ENCODE data around the gene APOA4.
A peak's percentile ranks its signal among the peaks of the same experiment; 100 is the strongest.

APOA4 gene

DNA sequence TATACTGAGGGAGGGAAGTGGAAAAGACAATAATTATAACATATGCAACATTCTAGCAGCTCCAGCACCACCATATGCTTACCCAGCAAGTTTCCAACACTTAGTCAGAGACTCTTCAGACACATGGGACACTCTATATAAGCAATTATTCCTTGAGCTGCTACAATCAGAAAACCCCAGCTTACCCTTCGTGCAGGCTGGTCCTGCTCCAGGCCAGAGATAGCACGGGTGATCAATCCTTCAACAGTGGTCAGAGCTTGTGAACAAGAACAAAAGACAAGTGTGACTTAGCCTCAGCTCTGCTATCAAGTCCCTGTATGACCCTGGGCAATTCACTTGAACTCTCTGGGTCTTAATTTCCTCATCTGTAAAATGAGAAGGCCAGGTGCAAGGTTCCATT is 36.8 kb downstream of the APOA4 start:
- Histone ChIP-seq H3K27ac (ENCODE audit: low read length) (no peak overlapping the region), H3K4me3 (ENCODE audit: low read length) (no peak overlapping the region), H3K4me1 (ENCODE audit: control insufficient read depth, insufficient read depth, low read length) (peaks cover 2% of the 10 kb centered on the region), H3K27me3 (ENCODE audit: control insufficient read depth, insufficient read depth, low read length) (no peaks in the 10 kb centered on the region), H3K36me3 (ENCODE audit: control insufficient read depth, insufficient read depth, low read length) (peaks cover 29% of the 10 kb centered on the region), H3K9me3 (ENCODE audit: control insufficient read depth, insufficient read depth, low read length) (no peaks in the 10 kb centered on the region)
- WGBS (ENCODE audit: insufficient coverage, insufficient read length): no CpG with 5 or more reads among the region's 2 CpGs
- DNase-seq (ENCODE audit: low read depth, low spot score): no peak

DNA sequence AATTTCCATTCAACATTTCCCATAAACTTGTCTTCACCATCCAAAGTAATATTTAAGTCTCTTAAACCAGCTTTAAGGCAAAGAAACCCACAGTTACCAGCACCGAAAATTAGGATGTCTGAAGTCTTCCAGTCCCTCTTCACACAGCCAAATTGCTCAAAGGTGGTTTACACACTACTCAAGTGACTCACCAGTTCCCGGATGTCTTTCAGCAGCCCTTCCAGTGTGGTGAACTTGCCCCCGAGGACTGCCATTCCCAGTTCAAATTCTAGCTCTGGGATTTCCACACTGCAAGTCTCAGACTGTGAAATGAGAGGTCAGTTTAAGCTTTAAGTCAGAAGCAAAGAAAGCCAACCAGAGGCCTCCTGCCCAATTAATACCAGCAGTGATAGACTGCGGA is 40.4 kb downstream of the APOA4 start:
- no peak overlapping the region for H3K27ac ChIP-seq (ENCODE audit: low read length)
- H3K4me3 ChIP-seq (ENCODE audit: low read length): no peak overlapping the region
- no peak for DNase-seq (ENCODE audit: low read depth, low spot score)
- no peaks in the 10 kb centered on the region for H3K9me3 ChIP-seq (ENCODE audit: control insufficient read depth, insufficient read depth, low read length)
- H3K27me3 ChIP-seq (ENCODE audit: control insufficient read depth, insufficient read depth, low read length): no peaks in the 10 kb centered on the region
- peaks cover 1% of the 10 kb centered on the region; the same call in 1 of the 2 replicates for H3K4me1 ChIP-seq (ENCODE audit: control insufficient read depth, insufficient read depth, low read length)
- H3K36me3 ChIP-seq (ENCODE audit: control insufficient read depth, insufficient read depth, low read length): peaks cover 41% of the 10 kb centered on the region
- no CpG with 5 or more reads among the region's 4 CpGs for WGBS (ENCODE audit: insufficient coverage, insufficient read length)

DNA sequence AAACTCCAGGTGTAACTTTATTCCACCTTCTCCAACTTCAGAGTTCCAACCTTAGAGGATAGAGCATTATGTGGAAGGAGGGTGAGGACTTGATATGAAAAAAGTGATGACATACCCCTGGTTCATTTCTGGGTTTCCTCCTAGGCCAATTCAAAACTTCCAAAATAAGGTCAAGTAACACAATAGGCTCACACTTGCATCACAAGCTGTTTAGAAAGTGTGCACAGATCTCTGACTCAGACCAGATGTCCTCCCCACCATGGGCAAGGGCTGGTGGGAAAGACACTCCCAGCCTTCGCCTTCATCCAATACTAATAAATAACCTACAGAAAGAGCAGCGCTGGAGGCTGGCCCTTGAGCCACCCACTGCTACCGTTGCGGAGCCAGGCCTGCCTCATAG is 44.5 kb downstream of the APOA4 start:
- H3K9me3 ChIP-seq (ENCODE audit: control insufficient read depth, insufficient read depth, low read length): no peaks in the 10 kb centered on the region
- no peak for DNase-seq (ENCODE audit: low read depth, low spot score)
- peaks cover 23% of the 10 kb centered on the region; the same call in 1 of the 2 replicates for H3K36me3 ChIP-seq (ENCODE audit: control insufficient read depth, insufficient read depth, low read length)
- H3K4me3 ChIP-seq (ENCODE audit: low read length): no peak overlapping the region
- H3K27me3 ChIP-seq (ENCODE audit: control insufficient read depth, insufficient read depth, low read length): no peaks in the 10 kb centered on the region
- no CpG with 5 or more reads among the region's 4 CpGs for WGBS (ENCODE audit: insufficient coverage, insufficient read length)
- H3K4me1 ChIP-seq (ENCODE audit: control insufficient read depth, insufficient read depth, low read length): no peaks in the 10 kb centered on the region; the same call in 1 of the 2 replicates
- no peak overlapping the region for H3K27ac ChIP-seq (ENCODE audit: low read length)

DNA sequence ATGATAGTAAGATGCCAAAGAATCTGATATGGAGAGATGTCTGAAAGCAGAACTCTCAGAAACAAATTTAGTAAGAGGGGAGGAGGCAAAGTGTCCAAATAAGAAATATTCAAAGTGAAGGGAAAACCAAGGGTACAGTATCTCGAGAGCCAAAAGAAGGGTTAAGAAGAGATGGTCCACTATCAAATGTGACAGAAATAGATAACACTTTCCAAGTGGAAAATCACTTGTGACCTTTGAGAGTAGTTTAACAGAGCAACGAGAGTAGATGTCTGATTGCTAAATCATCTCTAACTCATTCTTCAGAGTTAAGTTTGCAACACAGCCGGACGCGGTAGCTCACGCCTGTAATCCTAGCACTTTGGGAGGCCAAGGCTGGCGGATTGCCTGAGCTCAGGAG is 46.0 kb downstream of the APOA4 start:
- Histone ChIP-seq H3K27me3 (ENCODE audit: control insufficient read depth, insufficient read depth, low read length) (no peaks in the 10 kb centered on the region), H3K27ac (ENCODE audit: low read length) (no peak overlapping the region)
- no CpG with 5 or more reads among the region's 7 CpGs for WGBS (ENCODE audit: insufficient coverage, insufficient read length)

DNA sequence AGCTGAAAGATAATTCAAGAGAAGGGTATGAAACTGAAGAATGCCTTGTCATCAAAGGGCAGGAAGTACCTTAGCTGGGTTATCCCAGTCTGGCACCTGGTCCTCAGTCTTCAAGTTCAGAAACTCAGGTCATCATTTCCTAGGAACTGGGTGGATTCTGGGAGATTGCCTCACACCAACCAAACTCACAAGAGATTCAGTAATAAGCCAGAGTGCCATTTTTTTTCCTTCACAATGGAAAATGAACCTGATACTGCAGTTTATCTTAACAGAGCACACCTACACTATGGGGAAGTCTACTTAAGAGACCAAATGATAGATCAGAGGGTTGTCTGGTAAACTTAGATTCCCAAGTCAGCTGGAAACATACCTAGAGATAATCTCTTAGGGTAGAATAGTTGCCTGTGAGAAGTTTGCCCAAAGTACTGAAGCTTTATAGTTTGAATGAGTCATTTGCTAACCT is 46.6 kb downstream of the APOA4 start:
- Histone ChIP-seq H3K27me3 (ENCODE audit: control insufficient read depth, insufficient read depth, low read length) (no peaks in the 10 kb centered on the region), H3K4me3 (ENCODE audit: low read length) (no peak overlapping the region), H3K9me3 (ENCODE audit: control insufficient read depth, insufficient read depth, low read length) (no peaks in the 10 kb centered on the region), H3K27ac (ENCODE audit: low read length) (no peak overlapping the region), H3K4me1 (ENCODE audit: control insufficient read depth, insufficient read depth, low read length) (no peaks in the 10 kb centered on the region; the same call in 1 of the 2 replicates), H3K36me3 (ENCODE audit: control insufficient read depth, insufficient read depth, low read length) (peaks cover 13% of the 10 kb centered on the region; the same call in 1 of the 2 replicates)
- no peak for DNase-seq (ENCODE audit: low read depth, low spot score)

More for the DNA sequence above, 46.0 kb downstream of the APOA4 start:
- Histone ChIP-seq H3K9me3 (ENCODE audit: control insufficient read depth, insufficient read depth, low read length) (no peaks in the 10 kb centered on the region), H3K4me3 (ENCODE audit: low read length) (no peak overlapping the region), H3K36me3 (ENCODE audit: control insufficient read depth, insufficient read depth, low read length) (peaks cover 13% of the 10 kb centered on the region; the same call in 1 of the 2 replicates), H3K4me1 (ENCODE audit: control insufficient read depth, insufficient read depth, low read length) (no peaks in the 10 kb centered on the region; the same call in 1 of the 2 replicates)
- DNase-seq (ENCODE audit: low read depth, low spot score): no peak

DNA sequence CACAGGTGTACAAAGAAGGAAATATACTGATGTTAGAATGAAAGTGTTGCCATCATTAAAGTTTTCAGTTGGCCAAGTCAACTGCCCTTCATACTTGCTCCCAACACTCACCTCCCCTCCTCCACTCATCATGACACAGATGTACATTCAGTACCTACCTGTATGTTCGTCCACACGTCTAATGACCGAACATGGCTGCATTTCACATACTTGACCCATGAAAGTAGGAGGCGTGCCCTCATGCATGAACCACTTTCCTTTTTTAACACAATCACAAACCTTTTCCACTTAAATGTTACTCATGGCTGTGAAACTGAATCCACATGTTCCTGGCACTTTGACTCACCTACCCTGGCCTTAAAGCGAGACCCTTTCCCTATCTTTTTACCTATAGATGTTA is 47.1 kb downstream of the APOA4 start:
- H3K36me3 ChIP-seq (ENCODE audit: control insufficient read depth, insufficient read depth, low read length): peaks cover 13% of the 10 kb centered on the region; the same call in 1 of the 2 replicates
- H3K27me3 ChIP-seq (ENCODE audit: control insufficient read depth, insufficient read depth, low read length): no peaks in the 10 kb centered on the region
- H3K4me1 ChIP-seq (ENCODE audit: control insufficient read depth, insufficient read depth, low read length): no peaks in the 10 kb centered on the region; the same call in 1 of the 2 replicates
- no peak for DNase-seq (ENCODE audit: low read depth, low spot score)
- WGBS (ENCODE audit: insufficient coverage, insufficient read length): no CpG with 5 or more reads among the region's 5 CpGs
- H3K4me3 ChIP-seq (ENCODE audit: low read length): no peak overlapping the region
- no peaks in the 10 kb centered on the region for H3K9me3 ChIP-seq (ENCODE audit: control insufficient read depth, insufficient read depth, low read length)
- no peak overlapping the region for H3K27ac ChIP-seq (ENCODE audit: low read length)

DNA sequence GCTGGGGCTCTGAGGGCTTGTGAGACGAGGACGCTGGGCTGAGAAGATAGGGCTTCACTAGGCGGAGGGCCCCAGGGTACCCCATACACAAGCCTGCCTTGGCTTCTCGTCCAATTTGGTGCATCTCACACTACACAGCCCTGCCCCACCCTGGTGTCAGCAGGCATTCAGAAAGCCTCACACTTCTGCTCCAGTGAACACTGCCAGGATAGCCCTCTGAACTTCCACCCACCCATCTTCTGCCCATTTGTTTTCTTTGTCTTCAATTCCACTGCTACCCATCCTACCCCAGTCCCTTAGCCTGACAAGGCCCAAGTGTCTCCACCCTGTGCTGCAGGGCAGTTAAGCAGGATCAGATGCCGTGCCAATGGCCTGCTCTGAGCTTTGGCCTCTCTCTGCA is 48.4 kb downstream of the APOA4 start:
- peaks cover 13% of the 10 kb centered on the region; the same call in 1 of the 2 replicates for H3K36me3 ChIP-seq (ENCODE audit: control insufficient read depth, insufficient read depth, low read length)
- H3K27me3 ChIP-seq (ENCODE audit: control insufficient read depth, insufficient read depth, low read length): no peaks in the 10 kb centered on the region
- no peaks in the 10 kb centered on the region; the same call in 1 of the 2 replicates for H3K4me1 ChIP-seq (ENCODE audit: control insufficient read depth, insufficient read depth, low read length)
- DNase-seq (ENCODE audit: low read depth, low spot score): no peak
- H3K27ac ChIP-seq (ENCODE audit: low read length): no peak overlapping the region
- WGBS (ENCODE audit: insufficient coverage, insufficient read length): no CpG with 5 or more reads among the region's 5 CpGs
- H3K9me3 ChIP-seq (ENCODE audit: control insufficient read depth, insufficient read depth, low read length): no peaks in the 10 kb centered on the region
- no peak overlapping the region for H3K4me3 ChIP-seq (ENCODE audit: low read length)

DNA sequence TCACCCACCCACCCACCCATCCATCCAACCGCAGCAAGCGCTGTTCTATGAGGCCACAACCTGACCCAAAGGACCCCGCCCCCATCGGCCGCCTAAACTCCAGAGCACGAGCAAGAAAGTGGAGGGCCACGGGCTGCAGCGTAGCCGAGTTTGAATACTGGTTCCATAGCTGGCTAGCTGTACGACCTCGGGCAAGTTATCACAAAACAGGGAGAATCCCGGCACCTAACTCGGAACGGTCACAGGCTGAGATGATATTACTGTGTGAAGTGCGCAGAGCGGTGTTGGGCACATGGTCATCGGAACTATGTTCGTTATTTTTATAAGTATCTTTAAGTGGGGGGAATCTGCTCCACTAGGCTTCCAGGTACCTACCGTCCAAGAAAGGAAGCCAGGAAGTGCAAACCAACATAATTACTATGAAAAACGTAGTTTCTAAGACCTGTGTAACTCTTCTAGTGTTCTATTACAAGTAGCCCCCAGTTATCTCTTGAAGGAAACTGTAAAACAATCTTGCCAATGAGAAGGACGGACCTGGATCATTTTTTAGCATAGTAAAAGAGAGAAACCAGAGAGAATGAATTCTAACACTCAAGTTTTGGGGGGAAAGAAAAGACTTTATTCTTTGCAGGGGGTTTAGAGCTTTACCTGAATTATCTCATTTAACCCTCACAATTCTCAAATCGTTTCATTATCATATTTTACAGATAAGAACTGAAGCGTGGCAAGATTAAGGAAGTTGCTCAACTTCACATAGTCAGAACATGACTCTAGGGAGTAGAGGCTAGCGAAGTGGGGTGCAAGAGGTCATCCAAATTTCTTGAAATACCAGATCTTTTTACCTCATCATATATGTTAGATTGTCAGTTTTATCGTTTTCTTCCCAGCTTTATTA is 49.7 kb downstream of the APOA4 start:
- no peak overlapping the region for H3K27ac ChIP-seq (ENCODE audit: low read length)
- peaks cover 8% of the 10 kb centered on the region; the same call in 1 of the 2 replicates for H3K36me3 ChIP-seq (ENCODE audit: control insufficient read depth, insufficient read depth, low read length)
- peak overlapping the region; percentile 68; the same call in 1 of the 2 replicates for H3K4me3 ChIP-seq (ENCODE audit: low read length)
- WGBS (ENCODE audit: insufficient coverage, insufficient read length): no CpG with 5 or more reads among the region's 25 CpGs
- no peak for DNase-seq (ENCODE audit: low read depth, low spot score)
- no peaks in the 10 kb centered on the region; the same call in 1 of the 2 replicates for H3K4me1 ChIP-seq (ENCODE audit: control insufficient read depth, insufficient read depth, low read length)
- H3K27me3 ChIP-seq (ENCODE audit: control insufficient read depth, insufficient read depth, low read length): no peaks in the 10 kb centered on the region
- H3K9me3 ChIP-seq (ENCODE audit: control insufficient read depth, insufficient read depth, low read length): no peaks in the 10 kb centered on the region

DNA sequence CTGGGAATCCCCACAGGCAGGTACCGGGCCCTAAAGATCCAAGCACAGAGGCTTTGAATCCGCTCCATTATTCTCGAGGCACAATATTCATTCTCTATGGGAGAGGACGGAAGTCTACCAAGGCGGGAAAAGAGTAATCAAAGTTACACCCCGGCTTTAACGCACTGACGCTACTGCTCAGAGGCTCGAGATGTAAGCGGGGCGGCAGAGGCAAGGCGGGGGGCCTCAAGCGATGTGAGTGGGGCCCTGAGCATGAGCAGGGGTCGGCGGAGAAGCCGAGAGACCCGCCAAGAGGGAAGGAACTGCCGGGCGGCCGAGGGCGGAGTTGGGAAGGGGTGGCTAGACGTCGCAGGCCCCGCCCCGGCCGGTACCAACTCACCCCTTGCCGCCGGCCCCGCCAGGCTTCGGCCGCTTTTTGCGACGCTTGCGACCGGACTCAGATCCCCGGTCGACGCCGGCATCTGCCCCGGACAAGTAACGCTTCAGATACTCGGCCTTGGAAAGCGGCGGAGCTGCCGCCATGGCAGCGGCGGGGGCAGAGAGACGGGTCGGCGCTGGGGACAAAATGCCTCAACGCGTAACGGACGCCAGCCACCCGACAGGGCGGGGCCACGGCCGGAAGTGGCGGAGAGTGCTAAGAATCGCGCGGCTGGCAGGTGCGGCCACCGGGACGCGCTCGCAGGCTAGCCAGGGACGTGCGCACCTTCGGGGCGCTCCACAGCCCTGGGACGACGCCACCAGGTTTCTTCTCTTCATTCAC is 50.5 kb downstream of the APOA4 start, which contains the start of gene BUD13:
TSS of gene BUD13 (minus strand) at position 545 of the 760 bp plus-strand sequence. CDS start at position 522, 23 bp downstream.
- Histone ChIP-seq H3K27me3 (ENCODE audit: control insufficient read depth, insufficient read depth, low read length) (no peaks in the 10 kb centered on the region), H3K4me3 (ENCODE audit: low read length) (peak within 1 kb of the TSS; percentile 68), H3K9me3 (ENCODE audit: control insufficient read depth, insufficient read depth, low read length) (no peaks in the 10 kb centered on the region), H3K4me1 (ENCODE audit: control insufficient read depth, insufficient read depth, low read length) (no peaks in the 10 kb centered on the region; the same call in 1 of the 2 replicates), H3K27ac (ENCODE audit: low read length) (no peak within 1 kb of the TSS), H3K36me3 (ENCODE audit: control insufficient read depth, insufficient read depth, low read length) (no peaks in the 10 kb centered on the region; the same call in 1 of the 2 replicates)
- no CpG with 5 or more reads among the region's 73 CpGs for WGBS (ENCODE audit: insufficient coverage, insufficient read length)
- DNase-seq (ENCODE audit: low read depth, low spot score): peak; percentile 74

DNA sequence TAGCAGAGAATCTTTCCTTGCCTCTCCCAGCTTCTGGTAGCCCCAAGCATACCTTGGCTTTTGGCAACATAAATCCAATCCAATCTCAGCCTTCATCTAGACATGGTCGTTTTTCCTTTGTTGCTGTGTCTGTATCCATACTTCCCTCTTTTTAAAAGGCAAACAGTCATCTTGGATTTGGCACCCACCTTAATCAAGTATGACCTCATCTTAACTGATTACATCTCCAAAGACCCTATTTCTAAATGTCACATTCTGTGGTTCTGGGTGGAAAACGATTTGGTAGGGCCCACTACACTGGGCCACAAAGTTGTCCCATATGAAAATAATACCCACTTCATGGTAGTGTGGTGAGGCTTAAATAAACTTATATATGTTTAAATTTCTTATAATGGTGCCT is 51.2 kb downstream of the APOA4 start:
- Histone ChIP-seq H3K27ac (ENCODE audit: low read length) (no peak overlapping the region), H3K36me3 (ENCODE audit: control insufficient read depth, insufficient read depth, low read length) (no peaks in the 10 kb centered on the region), H3K27me3 (ENCODE audit: control insufficient read depth, insufficient read depth, low read length) (no peaks in the 10 kb centered on the region), H3K4me3 (ENCODE audit: low read length) (peak overlapping the region; percentile 68; the same call in 1 of the 2 replicates), H3K9me3 (ENCODE audit: control insufficient read depth, insufficient read depth, low read length) (no peaks in the 10 kb centered on the region), H3K4me1 (ENCODE audit: control insufficient read depth, insufficient read depth, low read length) (no peaks in the 10 kb centered on the region; the same call in 1 of the 2 replicates)
- no peak for DNase-seq (ENCODE audit: low read depth, low spot score)
- no CpG with 5 or more reads among the region's 2 CpGs for whole genome bisulfite sequencing (ENCODE audit: insufficient coverage, insufficient read length)

All from iPS DF 6.9 (cell line).